K562 (cell line): ENCODE data around the gene PSD4. TPM values are rescaled to one million over a fixed set of nuclear protein-coding genes. Genes with fewer than 3 reads are reported as not detected.

Experiments
- ATAC-seq: fragments of 200-7000 bp; cut with Tn5 transposase; 3 replicates; pipeline ENCODE4 v1.9.1; 2020; ENCODE audit warnings: moderate library complexity
- BruUV-seq: library from RNA; stranded (reverse); fragments of 400-500 nt; replicated peaks from 2 replicates; lab custom pipeline; 2021; lab: Mats Ljungman, UMichigan
- CTCF ChIA-PET: fragments of 300-600 bp; formaldehyde crosslinking; extraction: SDS; loops from one replicate; lab custom pipeline; 2021; ENCODE audit warnings: low intra/inter-chr PET ratio; lab: Yijun Ruan, JAX
- POLR2A ChIA-PET: fragments of 300-600, 350-650 bp; sonication (Branson Sonifier 250); formaldehyde crosslinking; extraction: SDS; loops from one replicate; lab custom pipeline; 2021; ENCODE audit warnings: antibody characterized with exemption, inconsistent platforms; lab: Yijun Ruan, JAX
- DNase-seq, 4 experiments: peaks; one replicate each; pipeline versions ENCODE4 v3.0.0 to v3.0.0-alpha.2; 2011 to 2018; ENCODE audit warnings: low spot score in 3 of 4, mixed read lengths in 3 of 4; ENCODE audit errors: extremely low read depth in 1 of 4
- FAIRE-seq: peaks from 2 replicates; lab custom pipeline; 2011; peaks lifted over from hg19 to GRCh38; lab: Jason Lieb, UNC
- H2AFZ ChIP-seq: 2 replicates; pipeline ENCODE4 v1.6.0; 2011; ENCODE audit warnings: low read depth, low read length, control low read depth, inconsistent platforms
- H3K27ac ChIP-seq: fragments of 200-600 bp; 3 replicates; pipeline ENCODE4 v1.8.0; 2011; ENCODE audit warnings: low read depth, mild to moderate bottlenecking, control low read depth, inconsistent platforms, low read length, moderate library complexity, mixed read lengths; ENCODE audit errors: extremely low read depth
- H3K27me3 ChIP-seq, 2 experiments: fragments of 300-600 bp in 1 of 2; 2 replicates in 1 of 2; 3 replicates in 1 of 2; pipeline versions ENCODE4 v1.6.0 to v1.8.0; 2011; ENCODE audit warnings: inconsistent platforms in 2 of 2, low read length in 2 of 2, mild to moderate bottlenecking in 1 of 2, mixed read lengths in 1 of 2, moderate library complexity in 1 of 2; ENCODE audit not compliant: control insufficient read depth in 2 of 2, insufficient read depth in 2 of 2
- H3K36me3 ChIP-seq: fragments of 300-600 bp; 3 replicates; pipeline ENCODE4 v1.8.0; 2011; ENCODE audit warnings: mild to moderate bottlenecking, low read length, inconsistent platforms; ENCODE audit not compliant: control insufficient read depth, insufficient read depth
- H3K4me1 ChIP-seq, 2 experiments: fragments of 200-600 bp in 1 of 2; replicated peaks in 1 of 2; 2 replicates in 1 of 2; 3 replicates in 1 of 2; pipeline versions ENCODE4 v1.5.1 to v1.8.0; 2011; ENCODE audit warnings: inconsistent platforms in 2 of 2, low read length in 2 of 2, mild to moderate bottlenecking in 1 of 2, mixed read lengths in 1 of 2, moderate library complexity in 1 of 2; ENCODE audit not compliant: control insufficient read depth in 2 of 2, insufficient read depth in 2 of 2
- H3K4me2 ChIP-seq: 2 replicates; pipeline ENCODE4 v1.6.1; 2011; ENCODE audit warnings: low read length, control low read depth, inconsistent platforms, mixed read lengths; ENCODE audit not compliant: insufficient read depth
- H3K4me3 ChIP-seq: fragments of 200-600 bp; sonication (generic), shearing (Covaris generic); 2 replicates; pipeline ENCODE4 v1.5.1; 2016; ENCODE audit warnings: control low read depth, inconsistent platforms
- H3K79me2 ChIP-seq: fragments of 200-600 bp; 3 replicates; pipeline ENCODE4 v1.8.0; 2011; ENCODE audit warnings: low read length, inconsistent platforms; ENCODE audit not compliant: control insufficient read depth, insufficient read depth
- H3K9ac ChIP-seq, 2 experiments: 2 replicates each; pipeline versions ENCODE4 v1.6.0 to v1.6.1; 2011; ENCODE audit warnings: low read depth in 2 of 2, low read length in 2 of 2, control low read depth in 1 of 2, inconsistent platforms in 1 of 2, mild to moderate bottlenecking in 1 of 2, mixed read lengths in 1 of 2; ENCODE audit not compliant: insufficient read depth in 1 of 2
- H3K9me1 ChIP-seq: one replicate; pipeline ENCODE4 v1.6.0; 2011; ENCODE audit warnings: inconsistent platforms, mild to moderate bottlenecking, low read length, moderate library complexity; ENCODE audit not compliant: control insufficient read depth, insufficient read depth
- H3K9me3 ChIP-seq: replicated peaks from 2 replicates; pipeline ENCODE4 v1.5.1; 2011; ENCODE audit warnings: low read depth, low read length, inconsistent platforms; ENCODE audit not compliant: control insufficient read depth, insufficient read depth
- H4K20me1 ChIP-seq: replicated peaks from 2 replicates; pipeline ENCODE4 v1.6.1; 2011; ENCODE audit warnings: low read length, inconsistent platforms, mixed read lengths; ENCODE audit not compliant: control insufficient read depth, insufficient read depth
- CBFA2T3 ChIP-seq: fragments of 450-650 bp; IDR thresholded peaks from 2 replicates; pipeline ENCODE4 v1.6.1; 2017
- HDAC1 ChIP-seq, 2 experiments: fragments of 450-650 bp; IDR thresholded peaks; 2 replicates each; pipeline ENCODE4 v1.6.1; 2016 to 2017; ENCODE audit warnings: inconsistent platforms in 1 of 2, mild to moderate bottlenecking in 1 of 2, moderate library complexity in 1 of 2
- HDAC2 ChIP-seq: fragments of 450-650 bp; IDR thresholded peaks from 2 replicates; pipeline ENCODE4 v1.6.1; 2016; ENCODE audit warnings: mild to moderate bottlenecking
- MAX ChIP-seq: sonication (generic); formaldehyde crosslinking; IDR thresholded peaks from 2 replicates; pipeline ENCODE4 v1.9.0; 2022; ENCODE audit warnings: mild to moderate bottlenecking, missing genetic modification reagents
- MEF2A ChIP-seq: IDR thresholded peaks from 2 replicates; pipeline ENCODE4 v1.6.1; 2011; ENCODE audit warnings: low read depth, mild to moderate bottlenecking, low read length, moderate library complexity; ENCODE audit not compliant: control insufficient read depth
- NR2C2 ChIP-seq, 2 experiments: fragments of 200-800 bp in 1 of 2; sonication (Bioruptor generic) in 1 of 2; sonication (generic) in 1 of 2; formaldehyde crosslinking in 1 of 2; IDR thresholded peaks; 2 replicates each; pipeline versions ENCODE4 v1.6.1 to v1.8.0; 2016 to 2022; ENCODE audit warnings: mild to moderate bottlenecking in 1 of 2, missing compliant biosample characterization in 1 of 2, missing genetic modification characterization in 1 of 2, missing genetic modification reagents in 1 of 2
- PKNOX1 ChIP-seq: fragments of 450-650 bp; IDR thresholded peaks from 2 replicates; pipeline ENCODE4 v1.6.1; 2016
- TCF3 ChIP-seq: sonication (generic); formaldehyde crosslinking; IDR thresholded peaks from 2 replicates; pipeline ENCODE4 v1.4.0; 2020; ENCODE audit warnings: mild to moderate bottlenecking, missing genetic modification reagents
- VEZF1 ChIP-seq: fragments of 200-800 bp; sonication (Bioruptor generic); IDR thresholded peaks from 2 replicates; pipeline ENCODE4 v1.6.1; 2017; ENCODE audit warnings: missing genetic modification characterization, missing compliant biosample characterization
- ZHX1 ChIP-seq: fragments of 150-350 bp; conservative IDR thresholded peaks from 2 replicates; pipeline ENCODE4 v1.6.1; 2014; ENCODE audit warnings: low read length
- ZNF12 ChIP-seq: sonication (generic); formaldehyde crosslinking; IDR thresholded peaks from 2 replicates; pipeline ENCODE4 v1.4.0; 2020; ENCODE audit warnings: mild to moderate bottlenecking, missing genetic modification reagents
- ZNF175 ChIP-seq: fragments of 200-800 bp; sonication (Bioruptor generic); IDR thresholded peaks from 2 replicates; pipeline ENCODE4 v1.6.1; 2016; ENCODE audit warnings: low read depth, mild to moderate bottlenecking, missing genetic modification characterization, missing compliant biosample characterization
- ZNF398 ChIP-seq: fragments of 250-450 bp; sonication (Bioruptor Pico); IDR thresholded peaks from 2 replicates; pipeline ENCODE4 v1.8.0; 2021; ENCODE audit warnings: moderate library complexity, mild to moderate bottlenecking, inconsistent platforms
- ZNF583 ChIP-seq: fragments of 250-450 bp; sonication (Bioruptor Pico); IDR thresholded peaks from 2 replicates; pipeline ENCODE4 v1.4.0; 2020
- WGBS: fragments of 100-300 bp; shearing (Covaris generic); methylation state at CpG from one replicate; pipeline ENCODE4 v1.1.6; 2016; ENCODE audit warnings: low coverage, mixed read lengths; ENCODE audit not compliant: insufficient coverage; ENCODE audit errors: missing lambda C conversion rate; 5-methylcytosine and 5-hydroxymethylcytosine counted together
- in situ Hi-C: fragments of 300-500 bp; cut with MboI; formaldehyde crosslinking; loops from 4 replicates; pipeline ENCODE4 v1.15.0; 2018; ENCODE audit warnings: inconsistent platforms, mixed read lengths
- intact Hi-C: fragments of 100-400 bp; cut with micrococcal nuclease; formaldehyde crosslinking; loops from 2 replicates; pipeline ENCODE4 v1.14.2; 2022
- polyA plus RNA-seq, 8 experiments: library from polyadenylated mRNA; depleted of rRNA in 4 of 8; stranded (reverse) in 5 of 8; unstranded in 3 of 8; fragments of >200 nt; fragmentation: Nextera tagmentation in 2 of 8; fragmentation: Illumina TruSeq in 1 of 8; extraction: Ambion mirVana in 2 of 8; extraction: Trizol in 1 of 8; gene quantifications; 2 replicates each; pipeline versions ENCODE4 v1.2.1 to v1.2.3, GENCODE V29; 2011 to 2014; ENCODE audit warnings: inconsistent platforms in 1 of 8, missing spikeins in 1 of 8
- total RNA-seq, 7 experiments: library from RNA; depleted of rRNA in 6 of 7; stranded (reverse); fragments of >200 nt in 6 of 7; fragmentation: Illumina TruSeq in 2 of 7; extraction: Trizol in 2 of 7; gene quantifications; 2 replicates each; pipeline versions ENCODE4 v1.2.1 to v1.2.3, GENCODE V29; 2011 to 2021; ENCODE audit warnings: low replicate concordance in 1 of 7

The PSD4 gene
- total and polyA plus RNA-seq, 9 of the 15 experiments (the other 6 are each of a cell fraction or from before 2014, with no cell fraction given) = 0.46 to 54.0 (median 20.8) TPM

- H4K20me1 ChIP-seq = no peaks in the 10 kb centered on the region
- CTCF ChIA-PET = no interaction called here
- H3K9me3 ChIP-seq = no peaks in the 10 kb centered on the region
- no peak for DNase-seq
- in situ Hi-C loops = no loop called here
- no peaks in the 10 kb centered on the region for H3K36me3 ChIP-seq
- H3K27ac ChIP-seq = no peak overlapping the region
- 2% methylated on average over 12 of the region's 12 CpGs for WGBS
- no peak for ATAC-seq
- no peaks in the 10 kb centered on the region for H3K79me2 ChIP-seq
- peaks cover 23 to 42% of the 10 kb centered on the region in 2 experiments for H3K27me3 ChIP-seq
- no peak overlapping the region for H3K9ac ChIP-seq
- POLR2A ChIA-PET = no interaction called here
- BruUV-seq = no TSS peak
- H3K4me2 ChIP-seq = no peak overlapping the region
- H2AFZ ChIP-seq = no peak overlapping the region
- peaks cover 3% of the 10 kb centered on the region for H3K9me1 ChIP-seq
- intact Hi-C loops = no loop called here
- no peak overlapping the region for H3K4me3 ChIP-seq
- FAIRE-seq = no peak
- no peaks in the 10 kb centered on the region; a peak in 1 of 5 replicates for H3K4me1 ChIP-seq
- TF ChIP-seq ZNF398 (CRISPR knock-in tag) (no peak), MEF2A (no peak), ZHX1 (no peak), HDAC1 (IDR thresholded peaks at IDR 0.05) (no peak), HDAC2 (peak; percentile 61; the same call in 1 of the 2 replicates), ZNF583 (CRISPR knock-in tag) (no peak), CBFA2T3 (peak; percentile 68), VEZF1 (CRISPR knock-in tag) (peak; percentile 70), MAX (no peak), ZNF175 (no peak), PKNOX1 (peak; percentile 91), TCF3 (CRISPR knock-in tag) (no peak), ZNF12 (CRISPR knock-in tag) (no peak), NR2C2 (CRISPR knock-in tag; IDR thresholded peaks at IDR 0.05) (no peak), NR2C2 (tag; IDR thresholded peaks at IDR 0.05) (no peak)
These were observed 49.4 kb upstream of the PSD4 start for GRCh38 chr2:113124181-113124961.
